ENCODE results near the gene NLGN1.
A peak's percentile ranks its signal among the peaks of the same experiment; 100 is the strongest.

Gene NLGN1

GRCh38 chr3:173863551-173863950 is 466.0 kb downstream of the NLGN1 start:
- H3K4me3 ChIP-seq (ENCODE audit: low read length): no peak overlapping the region
- TF ChIP-seq CTCF (conservative IDR thresholded peaks at IDR 0.05; ENCODE audit: low read length): no peak
- no peak for DNase-seq (ENCODE audit: low read depth)

GRCh38 chr3:173865900-173866498 is 468.5 kb downstream of the NLGN1 start:
- no peak for DNase-seq (ENCODE audit: low read depth)
- H3K4me3 ChIP-seq (ENCODE audit: low read length): no peak overlapping the region
- TF ChIP-seq CTCF (conservative IDR thresholded peaks at IDR 0.05; ENCODE audit: low read length): no peak

- H3K4me3 ChIP-seq (ENCODE audit: low read length): no peak overlapping the region
- peak; percentile 25 for DNase-seq (ENCODE audit: low read depth)
- TF ChIP-seq CTCF (conservative IDR thresholded peaks at IDR 0.05; ENCODE audit: low read length): no peak
Measured at GRCh38 chr3:173869766-173870165, 472.2 kb downstream of the NLGN1 start.

GRCh38 chr3:173870976-173871375 is 473.4 kb downstream of the NLGN1 start:
- no peak overlapping the region for H3K4me3 ChIP-seq (ENCODE audit: low read length)
- no peak for TF ChIP-seq CTCF (conservative IDR thresholded peaks at IDR 0.05; ENCODE audit: low read length)
- peak; percentile 12 for DNase-seq (ENCODE audit: low read depth)

- TF ChIP-seq CTCF (conservative IDR thresholded peaks at IDR 0.05; ENCODE audit: low read length): no peak
- DNase-seq (ENCODE audit: low read depth): no peak
Measured at GRCh38 chr3:173875790-173876189, 478.2 kb downstream of the NLGN1 start.

GRCh38 chr3:173876476-173876875 is 478.9 kb downstream of the NLGN1 start:
- no peak for DNase-seq (ENCODE audit: low read depth)
- H3K4me3 ChIP-seq (ENCODE audit: low read length): no peak overlapping the region
- TF ChIP-seq CTCF (conservative IDR thresholded peaks at IDR 0.05; ENCODE audit: low read length): peak; percentile 28; the same call in 1 of the 2 replicates

More at GRCh38 chr3:173875790-173876189, 478.2 kb downstream of the NLGN1 start:
- H3K4me3 ChIP-seq (ENCODE audit: low read length): no peak overlapping the region

- no peak overlapping the region for H3K4me3 ChIP-seq (ENCODE audit: low read length)
- no peak for DNase-seq (ENCODE audit: low read depth)
- TF ChIP-seq CTCF (conservative IDR thresholded peaks at IDR 0.05; ENCODE audit: low read length): no peak
Measured at GRCh38 chr3:173887888-173888287, 490.3 kb downstream of the NLGN1 start.
